ENCODE results near the gene SORCS2.

DNA sequence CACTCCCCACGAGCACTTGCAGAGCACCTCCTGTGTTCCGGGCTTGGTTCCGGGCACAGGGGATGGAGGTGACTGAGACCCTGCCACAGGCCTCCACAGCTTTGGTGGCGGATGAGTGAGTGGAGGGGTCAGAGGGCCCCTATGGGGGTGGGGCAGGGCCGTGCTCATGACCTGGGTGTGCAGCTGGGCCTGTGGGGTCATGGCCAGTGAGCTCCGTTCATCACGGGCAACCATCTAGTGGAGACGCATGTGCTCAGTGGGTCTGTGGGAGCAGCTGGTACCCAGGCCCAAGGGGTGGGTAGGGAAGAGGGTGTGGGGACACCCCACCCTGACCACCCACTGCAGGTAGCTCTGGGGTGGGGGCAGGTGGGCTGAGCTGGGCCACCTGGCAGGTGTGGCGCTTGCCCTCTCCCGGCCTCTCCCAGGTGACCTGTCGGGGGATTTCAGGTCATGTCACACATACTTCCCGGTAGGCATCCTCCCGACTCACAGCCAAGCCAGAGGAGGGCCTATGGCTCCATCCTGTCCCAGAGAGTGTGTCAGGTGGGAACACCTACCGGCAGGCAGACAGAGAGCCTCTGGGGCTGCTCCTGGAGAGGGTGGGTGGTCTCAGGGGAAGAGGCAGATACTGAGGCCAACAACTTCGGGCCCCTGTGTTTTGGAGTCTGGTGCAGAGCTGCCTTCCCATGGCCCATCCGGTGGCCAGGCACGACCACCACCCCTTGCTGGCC, 238.8 kb downstream of the SORCS2 start:
- TF ChIP-seq, protein P1, sequence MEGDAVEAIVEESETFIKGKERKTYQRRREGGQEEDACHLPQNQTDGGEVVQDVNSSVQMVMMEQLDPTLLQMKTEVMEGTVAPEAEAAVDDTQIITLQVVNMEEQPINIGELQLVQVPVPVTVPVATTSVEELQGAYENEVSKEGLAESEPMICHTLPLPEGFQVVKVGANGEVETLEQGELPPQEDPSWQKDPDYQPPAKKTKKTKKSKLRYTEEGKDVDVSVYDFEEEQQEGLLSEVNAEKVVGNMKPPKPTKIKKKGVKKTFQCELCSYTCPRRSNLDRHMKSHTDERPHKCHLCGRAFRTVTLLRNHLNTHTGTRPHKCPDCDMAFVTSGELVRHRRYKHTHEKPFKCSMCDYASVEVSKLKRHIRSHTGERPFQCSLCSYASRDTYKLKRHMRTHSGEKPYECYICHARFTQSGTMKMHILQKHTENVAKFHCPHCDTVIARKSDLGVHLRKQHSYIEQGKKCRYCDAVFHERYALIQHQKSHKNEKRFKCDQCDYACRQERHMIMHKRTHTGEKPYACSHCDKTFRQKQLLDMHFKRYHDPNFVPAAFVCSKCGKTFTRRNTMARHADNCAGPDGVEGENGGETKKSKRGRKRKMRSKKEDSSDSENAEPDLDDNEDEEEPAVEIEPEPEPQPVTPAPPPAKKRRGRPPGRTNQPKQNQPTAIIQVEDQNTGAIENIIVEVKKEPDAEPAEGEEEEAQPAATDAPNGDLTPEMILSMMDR (IDR thresholded peaks at IDR 0.05; ENCODE audit: low read depth, low read length), result no peak
- TF ChIP-seq, protein P2, sequence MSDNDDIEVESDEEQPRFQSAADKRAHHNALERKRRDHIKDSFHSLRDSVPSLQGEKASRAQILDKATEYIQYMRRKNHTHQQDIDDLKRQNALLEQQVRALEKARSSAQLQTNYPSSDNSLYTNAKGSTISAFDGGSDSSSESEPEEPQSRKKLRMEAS (IDR thresholded peaks at IDR 0.05; ENCODE audit: low read depth, low read length), result no peak
- no peak for TF ChIP-seq MYC (IDR thresholded peaks at IDR 0.05; ENCODE audit: low read depth, low read length)
